ENCODE results near the gene NR2F2.

Gene NR2F2

DNA sequence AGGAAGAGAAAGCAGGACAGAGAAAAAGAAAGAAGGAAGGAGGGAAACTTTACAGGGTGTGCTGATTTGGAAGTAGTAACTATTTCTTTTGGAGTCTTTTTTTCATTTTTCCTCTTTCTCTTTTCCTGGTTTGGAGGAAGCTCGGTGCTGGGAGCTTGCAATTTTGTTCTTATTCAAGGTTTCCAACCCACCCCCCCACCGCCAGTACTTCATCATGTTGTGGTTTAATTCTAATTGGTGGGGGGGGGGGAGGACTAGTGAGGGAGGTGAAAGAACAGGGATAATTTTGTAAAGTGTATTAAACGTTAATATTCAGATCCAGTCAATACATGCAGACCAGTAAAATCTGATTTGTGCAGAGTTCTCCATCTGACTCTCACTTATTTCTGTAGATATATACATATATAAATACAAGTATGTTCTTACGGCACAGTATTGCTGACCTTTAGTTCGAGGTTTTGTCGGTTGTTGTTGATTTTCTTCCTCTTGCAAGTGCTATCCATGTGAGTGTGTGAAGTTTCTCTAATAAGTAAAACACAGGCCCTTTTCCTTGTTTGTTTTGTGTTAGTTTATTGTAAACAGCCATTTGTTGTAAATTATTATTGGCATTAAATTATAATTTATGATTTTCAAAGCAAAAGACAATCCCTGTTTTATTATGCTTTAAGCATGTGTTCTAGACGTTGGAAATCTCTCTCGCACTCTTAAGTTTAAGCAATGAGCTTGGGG lies 9.3 kb downstream of the NR2F2 start:
- H3K4me3 ChIP-seq (ENCODE audit: low read depth, low read length): peak overlapping the region; percentile 96
- DNase-seq (ENCODE audit: low read depth, low spot score): no peak
- POLR2A ChIA-PET: interaction anchor here (0.8 to 2.7 kb wide), 5 partner anchors 8 to 66 kb away, joined by 3 to 15 read pairs (median 3); partner anchors contain the start of gene NR2F2
- CTCF ChIA-PET: interaction anchor here (1.3 to 11.2 kb wide), 4 partner anchors 8 to 1080 kb away, joined by 6 to 127 read pairs (median 26); partner anchors contain the start of gene NR2F2
- TF ChIP-seq, protein P1, sequence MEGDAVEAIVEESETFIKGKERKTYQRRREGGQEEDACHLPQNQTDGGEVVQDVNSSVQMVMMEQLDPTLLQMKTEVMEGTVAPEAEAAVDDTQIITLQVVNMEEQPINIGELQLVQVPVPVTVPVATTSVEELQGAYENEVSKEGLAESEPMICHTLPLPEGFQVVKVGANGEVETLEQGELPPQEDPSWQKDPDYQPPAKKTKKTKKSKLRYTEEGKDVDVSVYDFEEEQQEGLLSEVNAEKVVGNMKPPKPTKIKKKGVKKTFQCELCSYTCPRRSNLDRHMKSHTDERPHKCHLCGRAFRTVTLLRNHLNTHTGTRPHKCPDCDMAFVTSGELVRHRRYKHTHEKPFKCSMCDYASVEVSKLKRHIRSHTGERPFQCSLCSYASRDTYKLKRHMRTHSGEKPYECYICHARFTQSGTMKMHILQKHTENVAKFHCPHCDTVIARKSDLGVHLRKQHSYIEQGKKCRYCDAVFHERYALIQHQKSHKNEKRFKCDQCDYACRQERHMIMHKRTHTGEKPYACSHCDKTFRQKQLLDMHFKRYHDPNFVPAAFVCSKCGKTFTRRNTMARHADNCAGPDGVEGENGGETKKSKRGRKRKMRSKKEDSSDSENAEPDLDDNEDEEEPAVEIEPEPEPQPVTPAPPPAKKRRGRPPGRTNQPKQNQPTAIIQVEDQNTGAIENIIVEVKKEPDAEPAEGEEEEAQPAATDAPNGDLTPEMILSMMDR (IDR thresholded peaks at IDR 0.05; ENCODE audit: insufficient read depth, low read length, missing control alignments): no peak

DNA sequence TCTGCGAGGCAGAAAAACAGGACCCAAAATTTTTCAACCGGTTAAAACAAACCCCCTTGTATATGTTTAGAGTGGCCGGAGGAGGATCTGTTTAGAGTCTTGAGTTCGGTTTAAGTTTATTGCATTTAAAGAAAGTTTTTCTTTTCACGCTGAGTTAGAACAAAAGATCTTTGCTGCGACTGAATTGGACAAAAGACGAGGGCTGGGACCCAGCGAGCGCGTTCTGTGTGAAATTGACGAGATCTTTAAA lies 9.8 kb downstream of the NR2F2 start:
- no peak for DNase-seq (ENCODE audit: low read depth, low spot score)
- peak overlapping the region; percentile 96 for H3K4me3 ChIP-seq (ENCODE audit: low read depth, low read length)
- ChIA-PET CTCF (interaction anchor here (1.3 to 11.2 kb wide), 4 partner anchors 8 to 1080 kb away, joined by 6 to 127 read pairs (median 26); partner anchors contain the start of gene NR2F2), POLR2A (interaction anchor here (0.6 to 2.7 kb wide), 6 partner anchors 8 to 742 kb away, joined by 3 to 15 read pairs (median 5); partner anchors contain the start of gene NR2F2)
- TF ChIP-seq, protein P1 (IDR thresholded peaks at IDR 0.05; ENCODE audit: insufficient read depth, low read length, missing control alignments): no peak

DNA sequence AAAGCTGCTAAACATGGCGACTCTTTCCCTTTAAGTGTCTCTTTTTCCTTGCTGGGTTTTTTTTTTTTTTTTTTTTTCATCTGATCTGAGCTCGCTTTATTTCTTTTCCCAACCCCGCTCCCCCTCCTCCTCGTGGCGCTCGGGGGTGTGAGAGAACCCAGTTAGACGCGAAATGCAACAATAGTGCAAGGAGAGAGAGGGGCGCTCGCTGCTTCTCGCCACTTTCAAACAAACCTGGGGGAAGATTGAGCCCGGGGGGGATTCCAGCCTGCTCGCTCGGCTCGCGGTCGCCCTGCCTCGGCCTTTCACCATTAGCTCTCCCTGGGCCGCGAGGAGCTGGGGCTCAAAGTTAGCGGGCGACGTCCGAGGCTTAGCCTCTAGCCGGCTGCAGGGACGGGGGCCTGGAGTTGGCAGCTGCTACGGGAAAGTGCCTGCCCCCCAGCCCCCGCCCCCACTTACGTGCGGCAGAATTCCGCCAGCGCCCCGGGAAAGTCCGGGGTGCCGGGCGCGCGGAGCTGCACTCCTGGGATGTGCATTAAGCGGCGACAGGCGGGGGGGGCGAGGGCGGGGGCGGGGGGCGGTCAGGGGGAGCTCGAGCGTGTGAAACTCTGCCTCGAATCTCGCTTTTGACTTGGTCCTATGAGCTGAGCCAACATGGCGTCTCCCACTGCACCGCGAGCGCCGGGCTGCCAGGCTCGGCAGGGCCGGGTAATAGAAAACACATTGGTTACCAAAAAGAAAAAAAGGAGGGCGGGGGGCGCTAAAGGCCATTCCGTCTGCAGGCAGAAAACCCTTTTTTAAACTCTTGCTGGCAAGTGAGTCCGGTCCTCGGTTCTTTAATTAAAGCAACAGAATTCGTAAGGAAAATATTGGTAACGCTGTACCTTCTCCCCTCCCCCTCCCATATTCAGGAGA lies 10.4 kb downstream of the NR2F2 start:
- no peak for DNase-seq (ENCODE audit: low read depth, low spot score)
- CTCF ChIA-PET: interaction anchor here (1.3 to 11.2 kb wide), 5 partner anchors 9 to 1082 kb away, joined by 5 to 127 read pairs (median 7); partner anchors contain the start of gene NR2F2
- POLR2A ChIA-PET: interaction anchor here (0.6 to 2.7 kb wide), 6 partner anchors 9 to 742 kb away, joined by 3 to 15 read pairs (median 5); partner anchors contain the start of gene NR2F2
- peak overlapping the region; percentile 96 for H3K4me3 ChIP-seq (ENCODE audit: low read depth, low read length)
- TF ChIP-seq, protein P1 (IDR thresholded peaks at IDR 0.05; ENCODE audit: insufficient read depth, low read length, missing control alignments): no peak

DNA sequence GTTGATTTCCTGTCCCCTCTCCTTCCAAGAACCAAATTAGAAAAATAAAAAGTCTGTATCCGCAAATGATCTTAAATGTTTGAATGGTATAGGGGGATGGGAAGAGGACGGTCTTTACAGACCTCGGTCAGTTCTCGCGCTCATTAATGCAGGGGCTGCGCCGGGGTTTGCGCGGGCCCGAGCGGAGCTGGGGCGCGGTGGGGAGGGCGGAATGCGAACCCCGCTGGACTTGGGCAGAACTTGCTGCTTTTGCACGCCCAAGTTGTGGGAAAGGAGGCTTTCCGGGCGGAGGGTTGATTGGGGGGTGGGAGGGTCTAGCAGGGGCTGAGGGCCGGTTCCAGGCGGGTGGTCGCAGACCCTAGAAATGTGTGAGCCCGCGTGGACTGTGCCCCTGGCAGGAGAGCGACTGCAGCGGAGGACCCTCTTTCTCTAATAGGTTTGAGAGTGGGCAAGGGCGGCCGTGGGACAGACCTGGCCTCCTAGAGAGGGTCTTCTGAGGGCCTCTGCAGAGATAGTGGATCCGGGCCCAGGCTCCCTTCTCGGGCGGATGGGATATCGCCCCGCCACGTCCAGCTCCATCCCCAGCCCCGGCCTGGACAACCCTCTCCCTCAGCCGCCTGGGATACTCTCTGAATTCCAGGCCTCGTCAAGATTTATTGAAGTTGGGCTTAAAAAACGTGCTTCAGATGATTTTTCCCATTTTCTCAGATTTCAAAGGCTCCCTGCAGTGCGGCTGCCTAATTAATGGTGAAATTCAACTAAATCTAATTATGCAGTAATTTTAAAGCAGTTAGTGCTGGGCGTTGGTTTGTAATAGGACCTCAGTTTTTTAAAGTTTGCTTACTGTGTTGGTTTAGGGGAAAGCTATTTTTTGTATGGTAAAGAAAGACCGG lies 11.3 kb downstream of the NR2F2 start:
- CTCF ChIA-PET: interaction anchor here (1.6 to 11.2 kb wide), 4 partner anchors 8 to 1083 kb away, joined by 5 to 127 read pairs (median 26); partner anchors contain the start of gene NR2F2
- POLR2A ChIA-PET: interaction anchor here (2.0 kb wide), 1 partner anchor 14 kb away, joined by 13 read pairs; no protein-coding TSS in a partner anchor
- no peak for DNase-seq (ENCODE audit: low read depth, low spot score)
- TF ChIP-seq, protein P1 (IDR thresholded peaks at IDR 0.05; ENCODE audit: insufficient read depth, low read length, missing control alignments): no peak
- H3K4me3 ChIP-seq (ENCODE audit: low read depth, low read length): peak overlapping the region; percentile 96

DNA sequence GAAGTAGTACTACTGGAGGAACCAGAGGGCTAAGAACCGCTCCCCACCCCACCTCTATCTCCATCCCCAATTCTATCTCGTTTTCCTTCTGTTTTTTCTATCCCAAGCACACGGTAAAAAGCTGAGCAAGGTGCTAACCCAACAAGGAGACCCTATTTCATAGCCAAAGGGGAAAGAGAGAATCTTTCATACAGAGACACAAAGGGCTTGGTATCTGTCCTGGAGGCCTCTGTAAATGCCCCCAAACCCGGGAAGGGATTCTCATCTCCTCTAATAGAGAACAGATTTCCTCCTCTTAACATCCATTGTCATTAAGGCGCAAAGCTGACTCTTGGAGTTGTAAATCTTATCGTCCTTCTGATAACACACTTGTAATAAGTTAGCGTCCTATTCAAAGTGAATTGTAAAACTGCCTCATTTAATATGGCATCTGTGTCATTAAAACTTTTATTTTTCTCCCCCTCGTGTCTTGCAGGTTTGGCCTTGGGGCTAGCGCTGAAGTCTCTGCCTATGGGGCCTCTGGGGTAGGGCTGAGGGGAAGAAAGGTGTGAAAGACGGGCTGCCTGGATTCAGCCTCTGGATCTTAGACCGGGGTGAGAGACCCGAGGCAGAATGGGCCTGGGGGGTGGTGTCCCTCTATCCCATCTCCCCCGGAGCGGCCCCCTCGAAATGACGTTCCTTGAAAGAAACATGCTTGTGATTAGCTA lies 12.1 kb downstream of the NR2F2 start:
- no peak overlapping the region for H3K4me3 ChIP-seq (ENCODE audit: low read depth, low read length)
- CTCF ChIA-PET: interaction anchor here (0.7 to 11.2 kb wide), 6 partner anchors 9 to 1084 kb away, joined by 3 to 127 read pairs (median 6); partner anchors contain the start of gene NR2F2
- DNase-seq (ENCODE audit: low read depth, low spot score): no peak
- POLR2A ChIA-PET: no interaction called here
- TF ChIP-seq, protein P1 (IDR thresholded peaks at IDR 0.05; ENCODE audit: insufficient read depth, low read length, missing control alignments): no peak
